IMR-90 (cell line): ENCODE measurements around the gene ORAI3. TPM values are rescaled to one million over a fixed set of nuclear protein-coding genes. Genes with fewer than 3 reads are reported as not detected.
"Not testable (repeated sequence)": the region's sequence is repeated elsewhere in the genome, so short reads cannot be mapped to it uniquely, and the experiment has no call there.

Experiments
- ATAC-seq: fragments of 200-7000 bp; cut with Tn5 transposase; 2 replicates; pipeline ENCODE4 v1.9.1; 2020; ENCODE audit warnings: low read depth, mild to moderate bottlenecking, moderate library complexity
- BruUV-seq: library from RNA; stranded (reverse); fragments of 400-500 nt; replicated peaks from 2 replicates; lab custom pipeline; 2021; lab: Mats Ljungman, UMichigan
- CTCF ChIA-PET: fragments of 300-600 bp; formaldehyde crosslinking; extraction: SDS; loops from one replicate; lab custom pipeline; 2021; ENCODE audit warnings: antibody characterized with exemption; lab: Yijun Ruan, JAX
- POLR2A ChIA-PET: fragments of 300-600 bp; sonication (Branson Sonifier 250); formaldehyde crosslinking; loops from one replicate; lab custom pipeline; 2022; ENCODE audit warnings: antibody characterized with exemption; ENCODE audit not compliant: unreplicated experiment; lab: Charles Lee
- DNase-seq: peaks from one replicate; pipeline ENCODE4 v3.0.0; 2013
- H2AFZ ChIP-seq: replicated peaks from 2 replicates; pipeline ENCODE3; 2013; ENCODE audit warnings: low read length, mild to moderate bottlenecking; ENCODE audit not compliant: poor library complexity
- H2AK5ac ChIP-seq: 2 replicates; pipeline ENCODE4 v1.6.1; 2013; ENCODE audit warnings: low read depth, low read length, inconsistent platforms
- H2AK9ac ChIP-seq: replicated peaks from 2 replicates; pipeline ENCODE3; 2013; ENCODE audit warnings: mild to moderate bottlenecking, low read depth, low read length, moderate library complexity; ENCODE audit not compliant: poor library complexity
- H2BK120ac ChIP-seq: 2 replicates; pipeline ENCODE4 v1.6.1; 2013; ENCODE audit warnings: low read depth, low read length, inconsistent platforms
- H2BK15ac ChIP-seq: 3 replicates; pipeline ENCODE4 v1.6.1; 2013; ENCODE audit warnings: low read depth, low read length, inconsistent platforms
- H2BK20ac ChIP-seq: 2 replicates; pipeline ENCODE4 v1.6.1; 2013; ENCODE audit warnings: low read depth, mild to moderate bottlenecking, inconsistent platforms, low read length, moderate library complexity
- H2BK5ac ChIP-seq: 2 replicates; pipeline ENCODE4 v1.6.1; 2013; ENCODE audit warnings: mild to moderate bottlenecking, low read depth, low read length, inconsistent platforms; ENCODE audit not compliant: poor library complexity, severe bottlenecking
- H3K14ac ChIP-seq: replicated peaks from 2 replicates; pipeline ENCODE4 v1.6.1; 2013; ENCODE audit warnings: low read depth, low read length, inconsistent platforms
- H3K18ac ChIP-seq: 2 replicates; pipeline ENCODE4 v1.6.1; 2013; ENCODE audit warnings: low read depth, low read length, control low read depth
- H3K23ac ChIP-seq: 2 replicates; pipeline ENCODE4 v1.6.1; 2013; ENCODE audit warnings: low read depth, low read length, inconsistent platforms
- H3K27ac ChIP-seq: 2 replicates; pipeline ENCODE4 v1.5.1; 2013; ENCODE audit warnings: mild to moderate bottlenecking, control low read depth, low read length; ENCODE audit not compliant: insufficient read depth
- H3K27me3 ChIP-seq: 2 replicates; pipeline ENCODE4 v1.6.1; 2013; ENCODE audit warnings: low read length; ENCODE audit not compliant: control insufficient read depth, insufficient read depth
- H3K36me3 ChIP-seq: 2 replicates; pipeline ENCODE4 v1.6.1; 2013; ENCODE audit warnings: low read length, mixed read lengths; ENCODE audit not compliant: control insufficient read depth, insufficient read depth
- H3K4ac ChIP-seq: 2 replicates; pipeline ENCODE4 v1.6.1; 2013; ENCODE audit warnings: low read depth, low read length, inconsistent platforms
- H3K4me1 ChIP-seq: 2 replicates; pipeline ENCODE4 v1.6.1; 2013; ENCODE audit warnings: low read length, mixed read lengths; ENCODE audit not compliant: control insufficient read depth, insufficient read depth
- H3K4me2 ChIP-seq: 2 replicates; pipeline ENCODE4 v1.6.1; 2013; ENCODE audit warnings: low read depth, mild to moderate bottlenecking, control low read depth, low read length, moderate library complexity
- H3K4me3 ChIP-seq: 2 replicates; pipeline ENCODE4 v1.5.1; 2013; ENCODE audit warnings: low read depth, mild to moderate bottlenecking, control low read depth, low read length, moderate library complexity; ENCODE audit not compliant: insufficient read depth
- H3K56ac ChIP-seq: 2 replicates; pipeline ENCODE4 v1.6.1; 2013; ENCODE audit warnings: low read length, inconsistent platforms; ENCODE audit not compliant: insufficient read depth; ENCODE audit errors: extremely low read depth
- H3K79me1 ChIP-seq, 2 experiments: 2 replicates each; pipeline ENCODE4 v1.6.1; 2013; ENCODE audit warnings: low read length in 2 of 2, inconsistent platforms in 1 of 2, low read depth in 1 of 2
- H3K9ac ChIP-seq: 2 replicates; pipeline ENCODE4 v1.6.1; 2013; ENCODE audit warnings: low read depth, low read length, control low read depth
- H3K9me1 ChIP-seq: 2 replicates; pipeline ENCODE4 v1.6.1; 2013; ENCODE audit warnings: low read length, inconsistent platforms; ENCODE audit not compliant: insufficient read depth
- H3K9me3 ChIP-seq: 2 replicates; pipeline ENCODE4 v1.6.1; 2013; ENCODE audit warnings: low read length; ENCODE audit not compliant: control insufficient read depth, insufficient read depth
- H4K20me1 ChIP-seq: 2 replicates; pipeline ENCODE4 v1.6.1; 2013; ENCODE audit warnings: low read length, inconsistent platforms; ENCODE audit not compliant: insufficient read depth
- H4K5ac ChIP-seq: 2 replicates; pipeline ENCODE4 v1.6.1; 2013; ENCODE audit warnings: mild to moderate bottlenecking, low read depth, low read length, control low read depth
- H4K8ac ChIP-seq, 2 experiments: 2 replicates each; pipeline ENCODE4 v1.6.1; 2013; ENCODE audit warnings: low read depth in 2 of 2, low read length in 2 of 2, control low read depth in 1 of 2, inconsistent platforms in 1 of 2
- H4K91ac ChIP-seq: 2 replicates; pipeline ENCODE4 v1.6.1; 2013; ENCODE audit warnings: low read depth, low read length, inconsistent platforms; ENCODE audit not compliant: insufficient read depth
- MAZ ChIP-seq: IDR thresholded peaks from 2 replicates; pipeline ENCODE4 v1.6.1; 2012; ENCODE audit warnings: low read depth, mild to moderate bottlenecking, low read length, improper control_type of control experiment, moderate library complexity, borderline replicate concordance
- RCOR1 ChIP-seq: IDR thresholded peaks from 2 replicates; pipeline ENCODE4 v1.6.1; 2012; ENCODE audit warnings: mild to moderate bottlenecking, low read length, improper control_type of control experiment; ENCODE audit not compliant: insufficient replicate concordance
- WGBS, 2 experiments: methylation state at CpG; one replicate each; pipeline versions ENCODE4 v1.1.5 to v1.1.7; 2013; ENCODE audit warnings: missing lambda C conversion rate in 2 of 2; ENCODE audit not compliant: insufficient read length in 1 of 2; ENCODE audit errors: extremely low coverage in 2 of 2; 5-methylcytosine and 5-hydroxymethylcytosine counted together
- dilution Hi-C: fragments of 300-500 bp; cut with HindIII; formaldehyde crosslinking; loops from one replicate; pipeline ENCODE4 v1.14.3; 2018; ENCODE audit warnings: low sequenced_read_pairs; ENCODE audit not compliant: unreplicated experiment
- in situ Hi-C: fragments of 300-500 bp; cut with MboI; formaldehyde crosslinking; loops from 3 replicates; pipeline ENCODE4 v1.14.3; 2019; ENCODE audit warnings: low sequenced_read_pairs, inconsistent platforms, mixed read lengths
- intact Hi-C: fragments of 100-400 bp; cut with micrococcal nuclease; formaldehyde crosslinking; loops from 2 replicates; pipeline ENCODE4 v1.10.0; 2022
- polyA plus RNA-seq, 3 experiments: library from polyadenylated mRNA; depleted of rRNA; stranded (reverse); fragments of >200 nt; gene quantifications; 2 replicates each; pipeline ENCODE4 v1.2.3, GENCODE V29; 2012; ENCODE audit warnings: low replicate concordance in 1 of 3
- total RNA-seq: library from RNA; depleted of rRNA; stranded (reverse); fragments of >200 nt; gene quantifications from 2 replicates; pipeline ENCODE4 v1.2.3, GENCODE V29; 2012

The ORAI3 gene
- total and polyA plus RNA-seq, 2 of the 4 experiments (the other 2 are of a cell fraction) = 6.8 to 16.9 TPM

DNA sequence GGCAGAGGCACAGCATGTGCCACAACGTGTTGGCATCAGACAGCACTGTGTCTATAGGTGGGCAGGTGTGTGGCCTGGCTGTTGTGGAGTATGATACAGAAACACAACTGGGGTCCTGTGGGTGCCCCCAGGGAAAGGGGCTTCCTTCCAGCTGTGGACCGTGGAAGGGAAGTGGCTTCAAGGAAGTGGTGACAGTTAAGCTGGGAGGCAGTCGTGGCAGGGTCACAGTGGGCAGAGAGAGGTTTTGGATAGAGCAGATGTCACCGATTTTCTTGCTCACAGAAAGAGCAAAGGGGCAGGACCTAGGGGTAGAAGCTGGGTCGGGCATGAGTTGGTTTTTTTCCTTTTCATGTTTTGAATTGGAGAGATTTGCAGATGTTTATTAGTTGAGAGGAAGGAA lies 11.2 kb upstream of the ORAI3 start:
- no peak overlapping the region for H3K18ac ChIP-seq
- no peak for TF ChIP-seq MAZ
- no peak for TF ChIP-seq RCOR1
- H3K4me3 ChIP-seq = no peak overlapping the region
- no peak overlapping the region for H3K56ac ChIP-seq
- no peak overlapping the region for H3K4ac ChIP-seq
- dilution Hi-C loops (no loop called here), intact Hi-C loops (no loop called here), in situ Hi-C loops (no loop called here)
- H3K4me1 ChIP-seq = peaks cover 6% of the 10 kb centered on the region
- H2BK15ac ChIP-seq = no peak overlapping the region
- H4K20me1 ChIP-seq = peaks cover 17% of the 10 kb centered on the region
- no peak overlapping the region for H2BK120ac ChIP-seq
- H4K5ac ChIP-seq = no peak overlapping the region
- no peak overlapping the region for H3K23ac ChIP-seq
- peaks cover 27 to 42% of the 10 kb centered on the region in 2 experiments for H3K79me1 ChIP-seq
- ChIA-PET CTCF (interaction anchor here (0.6 kb wide), 1 partner anchor 93 kb away, joined by 3 read pairs; no protein-coding TSS in a partner anchor), POLR2A (no interaction called here)
- H4K8ac ChIP-seq = no peak overlapping the region
- H3K27me3 ChIP-seq = no peaks in the 10 kb centered on the region
- no peak overlapping the region for H3K14ac ChIP-seq
- H2AK9ac ChIP-seq = peak overlapping the region; percentile 45
- whole genome bisulfite sequencing, 2 experiments = 84% methylated on average over 4 of the region's 5 CpGs; no CpG with 5 or more reads in 1 of the 2 experiments
- H3K36me3 ChIP-seq = peaks cover 45% of the 10 kb centered on the region
- H3K9ac ChIP-seq = no peak overlapping the region
- H3K9me3 ChIP-seq = no peaks in the 10 kb centered on the region
- ATAC-seq (no peak), DNase-seq (no peak)
- H2BK5ac ChIP-seq = no peak overlapping the region
- no peak overlapping the region for H2AK5ac ChIP-seq
- no peak overlapping the region for H3K27ac ChIP-seq
- H3K9me1 ChIP-seq = peaks cover 5% of the 10 kb centered on the region; the same call in 1 of the 2 replicates
- no peak overlapping the region for H2AFZ ChIP-seq
- BruUV-seq = no TSS peak
- H3K4me2 ChIP-seq = no peak overlapping the region
- no peak overlapping the region for H4K91ac ChIP-seq
- H2BK20ac ChIP-seq = no peak overlapping the region

- Histone ChIP-seq H4K20me1 (peaks cover 17% of the 10 kb centered on the region), H3K79me1 (peaks cover 31 to 49% of the 10 kb centered on the region in 2 experiments), H3K36me3 (peaks cover 46% of the 10 kb centered on the region)
- H2AK5ac ChIP-seq, H3K14ac ChIP-seq, ATAC-seq, H3K56ac ChIP-seq, DNase-seq, H3K4me3 ChIP-seq, H2BK5ac ChIP-seq, H3K4ac ChIP-seq, POLR2A ChIA-PET, H4K8ac ChIP-seq, H3K9ac ChIP-seq, H3K4me2 ChIP-seq, H3K18ac ChIP-seq, H2BK20ac ChIP-seq, dilution Hi-C loops, H4K5ac ChIP-seq, intact Hi-C loops, H2AFZ ChIP-seq, H3K9me3 ChIP-seq, H4K91ac ChIP-seq, H3K4me1 ChIP-seq, BruUV-seq, in situ Hi-C loops, H3K23ac ChIP-seq, H2BK120ac ChIP-seq, H2BK15ac ChIP-seq, H3K27me3 ChIP-seq, H2AK9ac ChIP-seq, CTCF ChIA-PET, H3K9me1 ChIP-seq, H3K27ac ChIP-seq: not testable (repeated sequence)
- 94% methylated on average over 6 of the region's 8 CpGs; no CpG with 5 or more reads in 1 of the 2 experiments for WGBS, 2 experiments
Measured at GRCh38 chr16:30939571-30939970, 9.3 kb upstream of the ORAI3 start.
